Neural cell (in vitro differentiated cells): ENCODE measurements around the gene EIF3K. TPM values are rescaled to one million over a fixed set of nuclear protein-coding genes. Genes with fewer than 3 reads are reported as not detected.

ENCODE experiments used
- H2AFZ ChIP-seq: fragments of 200-600, 300-800 bp; sonication (generic), shearing (Covaris generic); 2 replicates; pipeline ENCODE4 v1.6.0; 2014; ENCODE audit warnings: low read depth, mild to moderate bottlenecking, antibody characterized with exemption, low read length, moderate library complexity
- H3F3A ChIP-seq: fragments of 200-600 bp; shearing (Covaris generic); 2 replicates; pipeline ENCODE4 v1.6.1; 2016; ENCODE audit warnings: mild to moderate bottlenecking, moderate library complexity, mixed read lengths, antibody characterized with exemption, low read length; ENCODE audit not compliant: insufficient read depth, poor library complexity, severe bottlenecking
- H3K27ac ChIP-seq: fragments of 200-600, 300-800 bp; sonication (generic), shearing (Covaris generic); 2 replicates; pipeline ENCODE4 v1.5.1; 2014; ENCODE audit warnings: mild to moderate bottlenecking, low read length, moderate library complexity
- H3K27me3 ChIP-seq: fragments of 300-800, 200-600 bp; sonication (generic), shearing (Covaris generic); 2 replicates; pipeline ENCODE4 v1.6.0; 2014; ENCODE audit warnings: mild to moderate bottlenecking, low read depth, low read length, moderate library complexity; ENCODE audit not compliant: insufficient read depth
- H3K36me3 ChIP-seq: fragments of 300-800, 200-600 bp; sonication (generic), shearing (Covaris generic); 2 replicates; pipeline ENCODE4 v1.5.1; 2014; ENCODE audit warnings: mild to moderate bottlenecking, antibody characterized with exemption, low read length, moderate library complexity; ENCODE audit not compliant: insufficient read depth
- H3K4me2 ChIP-seq: fragments of 300-800, 200-600 bp; sonication (generic), shearing (Covaris generic); 2 replicates; pipeline ENCODE4 v1.6.0; 2014; ENCODE audit warnings: mild to moderate bottlenecking, low read length
- H3K4me3 ChIP-seq: fragments of 300-800, 200-600 bp; sonication (generic), shearing (Covaris generic); 2 replicates; pipeline ENCODE4 v1.5.1; 2014; ENCODE audit warnings: mild to moderate bottlenecking, low read length, moderate library complexity
- H3K79me2 ChIP-seq: fragments of 200-600 bp; shearing (Covaris generic); replicated peaks from 2 replicates; pipeline ENCODE4 v1.6.0; 2014; ENCODE audit warnings: mild to moderate bottlenecking, low read length, moderate library complexity; ENCODE audit not compliant: insufficient read depth
- H3K9ac ChIP-seq: fragments of 300-800, 200-600 bp; sonication (generic), shearing (Covaris generic); 2 replicates; pipeline ENCODE4 v1.6.1; 2016; ENCODE audit warnings: mild to moderate bottlenecking, low read length, mixed read lengths
- H3K9me2 ChIP-seq: fragments of 200-600 bp; shearing (Covaris generic); 2 replicates; pipeline ENCODE4 v1.6.1; 2016; ENCODE audit warnings: mild to moderate bottlenecking, low read length, mixed read lengths; ENCODE audit not compliant: insufficient read depth
- H3K9me3 ChIP-seq: fragments of 200-600, 300-800 bp; sonication (generic), shearing (Covaris generic); 2 replicates; pipeline ENCODE4 v1.6.1; 2016; ENCODE audit warnings: mild to moderate bottlenecking, mixed run types, low read length, moderate library complexity, mixed read lengths
- H4K20me1 ChIP-seq: fragments of 200-600 bp; shearing (Covaris generic); 2 replicates; pipeline ENCODE4 v1.6.1; 2016; ENCODE audit warnings: mild to moderate bottlenecking, mixed run types; ENCODE audit not compliant: insufficient read depth
- EP300 ChIP-seq: fragments of 450-650 bp; conservative IDR thresholded peaks from 2 replicates; pipeline ENCODE4 v1.6.1; 2014; ENCODE audit warnings: antibody characterized with exemption, mild to moderate bottlenecking, moderate library complexity; ENCODE audit not compliant: poor library complexity, severe bottlenecking
- EZH2 ChIP-seq: fragments of 200-600, 300-800 bp; shearing (Covaris generic), sonication (generic); IDR thresholded peaks from 2 replicates; pipeline ENCODE4 v1.6.1; 2014; ENCODE audit warnings: antibody characterized with exemption, low read length, borderline replicate concordance, mild to moderate bottlenecking; ENCODE audit not compliant: insufficient read depth, poor library complexity, severe bottlenecking
- MXI1 ChIP-seq: fragments of 450-650 bp; conservative IDR thresholded peaks from 2 replicates; pipeline ENCODE4 v1.6.1; 2014; ENCODE audit warnings: antibody characterized with exemption, mild to moderate bottlenecking; ENCODE audit not compliant: poor library complexity, severe bottlenecking
- POLR2AphosphoS5 ChIP-seq: IDR thresholded peaks from 2 replicates; pipeline ENCODE4 v1.6.1; 2012
- RAD21 ChIP-seq: fragments of 450-650 bp; conservative IDR thresholded peaks from 2 replicates; pipeline ENCODE4 v1.6.1; 2014; ENCODE audit warnings: antibody characterized with exemption, mild to moderate bottlenecking, moderate library complexity
- SMC3 ChIP-seq: fragments of 450-650 bp; conservative IDR thresholded peaks from 2 replicates; pipeline ENCODE4 v1.6.1; 2014; ENCODE audit warnings: antibody characterized with exemption, mild to moderate bottlenecking, moderate library complexity; ENCODE audit not compliant: poor library complexity
- TAF1 ChIP-seq: IDR thresholded peaks from 2 replicates; pipeline ENCODE4 v1.6.1; 2012; ENCODE audit warnings: low read depth
- polyA plus RNA-seq: library from polyadenylated mRNA; depleted of rRNA; stranded (reverse); fragments of >200 nt; gene quantifications from 2 replicates; pipeline ENCODE4 v1.2.3, GENCODE V29; 2014
- TF ChIP-seq, protein P1 (sequence below): IDR thresholded peaks from 2 replicates; pipeline ENCODE4 v1.6.1; 2012; ENCODE audit warnings: borderline replicate concordance
- TF ChIP-seq, protein P2 (sequence below): fragments of 450-650 bp; IDR thresholded peaks from 2 replicates; pipeline ENCODE4 v1.5.1; 2014; ENCODE audit warnings: antibody characterized with exemption, mild to moderate bottlenecking, moderate library complexity; ENCODE audit not compliant: poor library complexity, severe bottlenecking

Gene EIF3K
- polyA plus RNA-seq, 1 donor from 2014 or later: 462 TPM

DNA sequence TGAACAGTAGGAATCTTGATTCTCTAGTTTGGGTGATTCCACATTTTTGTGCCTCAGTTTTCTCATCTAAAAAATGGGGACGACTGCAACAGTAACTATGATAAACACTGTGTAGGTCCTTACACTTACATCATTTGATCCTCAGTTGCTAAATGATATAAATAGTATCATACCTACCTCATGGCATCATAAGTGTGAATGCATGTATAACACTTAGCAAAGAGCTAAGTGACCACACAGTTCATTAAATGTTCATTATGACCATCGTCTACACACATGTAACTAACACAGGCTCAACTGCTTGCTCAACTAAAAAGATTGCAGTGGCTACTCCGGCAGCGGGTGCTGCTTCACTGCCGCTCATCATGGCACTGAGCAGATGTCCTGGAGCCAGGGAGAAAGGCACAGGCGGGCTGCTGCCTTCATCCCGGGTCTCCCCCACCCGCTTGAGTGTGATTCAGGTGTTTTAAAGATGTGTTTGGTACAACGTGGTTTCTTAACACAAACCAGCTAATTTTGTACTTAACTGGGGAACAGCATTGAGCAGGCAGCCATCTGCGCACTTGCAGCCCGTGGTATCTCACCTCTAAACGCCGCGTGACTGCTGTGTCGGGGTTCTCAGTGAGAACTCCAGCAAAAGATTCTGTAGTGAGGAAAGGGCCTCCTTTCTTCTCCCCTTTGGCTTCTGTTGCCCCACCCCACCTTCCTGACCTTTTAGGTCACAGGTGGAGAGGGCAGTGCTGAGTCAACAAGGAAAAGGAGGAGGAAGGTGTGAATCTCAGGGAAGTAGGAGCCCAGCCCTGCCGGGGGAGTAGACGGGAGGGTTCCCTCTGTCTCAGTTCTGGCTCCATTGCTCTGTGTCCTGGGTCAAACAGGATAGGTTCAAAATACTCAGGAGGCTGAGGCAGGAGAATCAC is 16.8 kb downstream of the EIF3K start:
- Histone ChIP-seq H3K36me3 (no peaks in the 10 kb centered on the region), H3K27ac (no peak overlapping the region), H3F3A (no peaks in the 10 kb centered on the region), H3K9ac (no peak overlapping the region), H3K4me3 (no peak overlapping the region), H3K4me2 (no peak overlapping the region), H3K9me3 (no peaks in the 10 kb centered on the region), H3K27me3 (no peaks in the 10 kb centered on the region), H4K20me1 (no peaks in the 10 kb centered on the region), H3K9me2 (no peaks in the 10 kb centered on the region), H2AFZ (no peak overlapping the region), H3K79me2 (no peaks in the 10 kb centered on the region)
- TF ChIP-seq SMC3: no peak
- no peak for TF ChIP-seq EP300
- TF ChIP-seq, protein P1, sequence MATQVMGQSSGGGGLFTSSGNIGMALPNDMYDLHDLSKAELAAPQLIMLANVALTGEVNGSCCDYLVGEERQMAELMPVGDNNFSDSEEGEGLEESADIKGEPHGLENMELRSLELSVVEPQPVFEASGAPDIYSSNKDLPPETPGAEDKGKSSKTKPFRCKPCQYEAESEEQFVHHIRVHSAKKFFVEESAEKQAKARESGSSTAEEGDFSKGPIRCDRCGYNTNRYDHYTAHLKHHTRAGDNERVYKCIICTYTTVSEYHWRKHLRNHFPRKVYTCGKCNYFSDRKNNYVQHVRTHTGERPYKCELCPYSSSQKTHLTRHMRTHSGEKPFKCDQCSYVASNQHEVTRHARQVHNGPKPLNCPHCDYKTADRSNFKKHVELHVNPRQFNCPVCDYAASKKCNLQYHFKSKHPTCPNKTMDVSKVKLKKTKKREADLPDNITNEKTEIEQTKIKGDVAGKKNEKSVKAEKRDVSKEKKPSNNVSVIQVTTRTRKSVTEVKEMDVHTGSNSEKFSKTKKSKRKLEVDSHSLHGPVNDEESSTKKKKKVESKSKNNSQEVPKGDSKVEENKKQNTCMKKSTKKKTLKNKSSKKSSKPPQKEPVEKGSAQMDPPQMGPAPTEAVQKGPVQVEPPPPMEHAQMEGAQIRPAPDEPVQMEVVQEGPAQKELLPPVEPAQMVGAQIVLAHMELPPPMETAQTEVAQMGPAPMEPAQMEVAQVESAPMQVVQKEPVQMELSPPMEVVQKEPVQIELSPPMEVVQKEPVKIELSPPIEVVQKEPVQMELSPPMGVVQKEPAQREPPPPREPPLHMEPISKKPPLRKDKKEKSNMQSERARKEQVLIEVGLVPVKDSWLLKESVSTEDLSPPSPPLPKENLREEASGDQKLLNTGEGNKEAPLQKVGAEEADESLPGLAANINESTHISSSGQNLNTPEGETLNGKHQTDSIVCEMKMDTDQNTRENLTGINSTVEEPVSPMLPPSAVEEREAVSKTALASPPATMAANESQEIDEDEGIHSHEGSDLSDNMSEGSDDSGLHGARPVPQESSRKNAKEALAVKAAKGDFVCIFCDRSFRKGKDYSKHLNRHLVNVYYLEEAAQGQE: no peak
- no peak for TF ChIP-seq POLR2AphosphoS5
- no peak for TF ChIP-seq EZH2
- TF ChIP-seq MXI1: no peak
- TF ChIP-seq TAF1: no peak
- TF ChIP-seq, protein P2, sequence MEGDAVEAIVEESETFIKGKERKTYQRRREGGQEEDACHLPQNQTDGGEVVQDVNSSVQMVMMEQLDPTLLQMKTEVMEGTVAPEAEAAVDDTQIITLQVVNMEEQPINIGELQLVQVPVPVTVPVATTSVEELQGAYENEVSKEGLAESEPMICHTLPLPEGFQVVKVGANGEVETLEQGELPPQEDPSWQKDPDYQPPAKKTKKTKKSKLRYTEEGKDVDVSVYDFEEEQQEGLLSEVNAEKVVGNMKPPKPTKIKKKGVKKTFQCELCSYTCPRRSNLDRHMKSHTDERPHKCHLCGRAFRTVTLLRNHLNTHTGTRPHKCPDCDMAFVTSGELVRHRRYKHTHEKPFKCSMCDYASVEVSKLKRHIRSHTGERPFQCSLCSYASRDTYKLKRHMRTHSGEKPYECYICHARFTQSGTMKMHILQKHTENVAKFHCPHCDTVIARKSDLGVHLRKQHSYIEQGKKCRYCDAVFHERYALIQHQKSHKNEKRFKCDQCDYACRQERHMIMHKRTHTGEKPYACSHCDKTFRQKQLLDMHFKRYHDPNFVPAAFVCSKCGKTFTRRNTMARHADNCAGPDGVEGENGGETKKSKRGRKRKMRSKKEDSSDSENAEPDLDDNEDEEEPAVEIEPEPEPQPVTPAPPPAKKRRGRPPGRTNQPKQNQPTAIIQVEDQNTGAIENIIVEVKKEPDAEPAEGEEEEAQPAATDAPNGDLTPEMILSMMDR: no peak

DNA sequence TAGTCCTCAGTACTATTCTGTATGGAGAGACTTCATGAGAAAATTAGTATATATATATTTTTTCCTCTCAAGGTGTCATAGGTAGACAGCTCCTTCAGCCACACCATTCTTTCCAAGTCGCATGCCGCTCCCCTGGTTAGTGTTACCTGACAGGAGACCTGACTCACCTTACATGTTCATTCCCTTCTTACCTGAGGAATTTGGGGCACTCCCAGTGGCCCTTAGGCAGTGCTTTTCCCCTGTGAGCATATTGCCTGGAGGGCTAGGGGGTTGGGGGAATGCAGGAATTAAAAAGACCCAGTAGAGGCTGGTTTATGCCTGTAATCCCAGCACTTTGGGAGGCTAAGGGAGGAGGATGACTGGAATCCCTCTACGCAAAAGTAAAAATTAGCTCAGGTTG is 19.5 kb downstream of the EIF3K start:
- no peak overlapping the region for H3K4me3 ChIP-seq
- TF ChIP-seq, protein P1: no peak
- TF ChIP-seq, protein P2: no peak
- TF ChIP-seq RAD21 (no peak), MXI1 (no peak), TAF1 (no peak)
- H3K27ac ChIP-seq: no peak overlapping the region

More for the DNA sequence above, 19.5 kb downstream of the EIF3K start:
- no peaks in the 10 kb centered on the region for H3K27me3 ChIP-seq
- H4K20me1 ChIP-seq: no peaks in the 10 kb centered on the region
- no peaks in the 10 kb centered on the region for H3F3A ChIP-seq
- no peaks in the 10 kb centered on the region for H3K9me3 ChIP-seq
- H3K9me2 ChIP-seq: no peaks in the 10 kb centered on the region
- H2AFZ ChIP-seq: no peak overlapping the region
- H3K36me3 ChIP-seq: no peaks in the 10 kb centered on the region
- no peak overlapping the region for H3K4me2 ChIP-seq
- H3K79me2 ChIP-seq: no peaks in the 10 kb centered on the region
- H3K9ac ChIP-seq: no peak overlapping the region
